WERI-Rb-1 (cell line): Measurements from ENCODE around the gene CLN6.

Experiments
- DNase-seq: peaks from one replicate; pipeline ENCODE4 v3.0.0-alpha.2; 2020
- H3K27ac ChIP-seq: fragments of 250-450 bp; sonication (Bioruptor Pico); 2 replicates; pipeline ENCODE4 v1.5.1; 2020; ENCODE audit warnings: mild to moderate bottlenecking, moderate library complexity
- H3K27me3 ChIP-seq: fragments of 250-450 bp; sonication (Bioruptor Pico); 2 replicates; pipeline ENCODE4 v1.5.1; 2021; ENCODE audit warnings: mild to moderate bottlenecking, low read depth, moderate library complexity; ENCODE audit not compliant: insufficient read depth, severe bottlenecking
- H3K36me3 ChIP-seq: fragments of 250-450 bp; sonication (Bioruptor Pico); 2 replicates; pipeline ENCODE4 v1.5.1; 2020; ENCODE audit warnings: mild to moderate bottlenecking, moderate library complexity
- H3K4me3 ChIP-seq: 2 replicates; pipeline ENCODE4 v1.5.1; 2011; ENCODE audit warnings: low read depth, mild to moderate bottlenecking, control low read depth, low read length
- H3K9me3 ChIP-seq: fragments of 250-450 bp; sonication (Bioruptor Pico); 2 replicates; pipeline ENCODE4 v1.5.1; 2021; ENCODE audit warnings: mild to moderate bottlenecking, moderate library complexity; ENCODE audit not compliant: severe bottlenecking
- TF ChIP-seq, protein P1 (sequence below): IDR thresholded peaks from 2 replicates; pipeline ENCODE4 v1.5.1; 2011; ENCODE audit warnings: low read depth, mild to moderate bottlenecking, control low read depth, inconsistent platforms, low read length

Gene CLN6

DNA sequence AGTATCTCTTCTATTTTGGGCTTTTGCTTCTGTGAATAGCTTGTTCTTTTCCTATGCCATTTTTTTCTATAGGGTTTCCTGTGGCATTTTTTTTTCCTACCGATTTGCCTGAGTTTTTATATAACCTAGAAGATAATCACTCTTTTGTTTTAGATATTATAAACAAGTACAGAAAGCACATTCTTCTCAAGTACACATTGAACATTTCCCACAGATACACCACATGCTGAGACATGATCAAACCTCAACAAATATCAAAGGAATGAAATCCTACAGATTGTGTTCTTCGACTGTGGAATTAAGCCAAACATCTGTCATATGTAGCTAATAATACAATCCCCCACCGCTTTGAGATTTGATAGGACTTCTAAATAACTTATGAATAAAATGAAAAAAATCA is 38.9 kb upstream of the CLN6 start:
- Histone ChIP-seq H3K4me3 (no peak overlapping the region), H3K36me3 (no peaks in the 10 kb centered on the region), H3K27ac (no peak overlapping the region), H3K9me3 (no peaks in the 10 kb centered on the region), H3K27me3 (no peaks in the 10 kb centered on the region)
- DNase-seq = no peak
- TF ChIP-seq, protein P1, sequence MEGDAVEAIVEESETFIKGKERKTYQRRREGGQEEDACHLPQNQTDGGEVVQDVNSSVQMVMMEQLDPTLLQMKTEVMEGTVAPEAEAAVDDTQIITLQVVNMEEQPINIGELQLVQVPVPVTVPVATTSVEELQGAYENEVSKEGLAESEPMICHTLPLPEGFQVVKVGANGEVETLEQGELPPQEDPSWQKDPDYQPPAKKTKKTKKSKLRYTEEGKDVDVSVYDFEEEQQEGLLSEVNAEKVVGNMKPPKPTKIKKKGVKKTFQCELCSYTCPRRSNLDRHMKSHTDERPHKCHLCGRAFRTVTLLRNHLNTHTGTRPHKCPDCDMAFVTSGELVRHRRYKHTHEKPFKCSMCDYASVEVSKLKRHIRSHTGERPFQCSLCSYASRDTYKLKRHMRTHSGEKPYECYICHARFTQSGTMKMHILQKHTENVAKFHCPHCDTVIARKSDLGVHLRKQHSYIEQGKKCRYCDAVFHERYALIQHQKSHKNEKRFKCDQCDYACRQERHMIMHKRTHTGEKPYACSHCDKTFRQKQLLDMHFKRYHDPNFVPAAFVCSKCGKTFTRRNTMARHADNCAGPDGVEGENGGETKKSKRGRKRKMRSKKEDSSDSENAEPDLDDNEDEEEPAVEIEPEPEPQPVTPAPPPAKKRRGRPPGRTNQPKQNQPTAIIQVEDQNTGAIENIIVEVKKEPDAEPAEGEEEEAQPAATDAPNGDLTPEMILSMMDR = no peak

DNA sequence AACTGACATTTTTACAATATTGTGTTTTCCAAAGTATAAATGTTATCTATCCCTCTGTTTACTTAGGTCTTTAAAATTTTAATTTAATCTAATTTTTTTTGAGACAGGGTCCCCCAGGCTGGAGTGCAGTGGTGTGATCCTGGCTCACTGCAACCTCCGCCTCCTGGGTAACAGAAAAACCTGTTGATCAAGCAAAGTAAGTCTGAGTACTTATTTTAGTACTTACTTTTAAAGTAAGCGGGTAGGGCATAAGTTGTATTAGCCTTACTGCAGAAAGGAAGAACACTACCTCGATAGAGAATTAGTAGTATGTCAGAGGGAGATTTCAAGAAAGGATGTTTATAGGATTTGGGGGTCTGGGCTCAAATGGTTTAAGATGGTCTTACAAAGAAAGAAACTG is 36.1 kb upstream of the CLN6 start:
- H3K4me3 ChIP-seq = no peak overlapping the region
- H3K36me3 ChIP-seq = no peaks in the 10 kb centered on the region
- H3K27ac ChIP-seq = no peak overlapping the region
- H3K9me3 ChIP-seq = no peaks in the 10 kb centered on the region
- no peak for DNase-seq
- H3K27me3 ChIP-seq = no peaks in the 10 kb centered on the region
- TF ChIP-seq, protein P1 = no peak

DNA sequence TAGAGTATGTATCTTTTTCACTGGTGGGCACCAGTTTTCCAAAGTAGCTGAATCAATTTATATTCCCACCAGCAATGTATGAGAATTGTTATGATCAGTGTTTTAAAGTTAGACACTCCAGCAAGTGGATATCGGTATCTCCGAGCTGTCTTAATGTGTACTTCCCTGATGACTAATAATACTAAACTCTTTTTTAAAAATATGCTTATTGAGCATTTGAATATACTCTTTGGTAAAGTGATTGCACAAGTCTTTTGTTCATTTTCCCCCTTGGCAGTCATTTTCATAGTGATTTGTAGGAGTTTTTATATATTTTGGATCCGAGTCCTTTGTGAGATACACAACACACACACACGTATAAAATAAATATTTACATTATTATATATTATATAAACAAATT is 35.6 kb upstream of the CLN6 start:
- Histone ChIP-seq H3K27me3 (no peaks in the 10 kb centered on the region), H3K4me3 (no peak overlapping the region)
- TF ChIP-seq, protein P1 = no peak

DNA sequence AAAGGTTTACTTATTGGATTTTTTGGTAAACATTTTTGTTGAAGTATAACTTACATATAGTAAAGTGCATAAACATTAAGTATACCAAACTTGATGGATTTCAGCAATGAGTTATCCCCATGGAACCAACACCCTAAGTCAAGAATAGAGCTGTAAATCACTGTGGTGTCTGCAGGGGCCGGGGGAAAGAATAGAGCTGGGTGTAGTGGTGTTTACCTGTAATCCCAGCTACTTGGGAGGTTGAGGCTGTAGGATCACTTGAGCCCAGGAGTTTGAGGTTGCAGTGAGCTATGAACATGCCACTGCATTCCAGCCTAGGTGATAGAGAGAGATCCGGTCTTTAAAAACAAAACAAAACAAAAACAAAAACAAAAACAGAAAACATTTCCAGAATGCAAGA is 34.8 kb upstream of the CLN6 start:
- no peak for DNase-seq
- no peaks in the 10 kb centered on the region for H3K9me3 ChIP-seq
- TF ChIP-seq, protein P1 = no peak
- H3K27me3 ChIP-seq = no peaks in the 10 kb centered on the region
- H3K4me3 ChIP-seq = no peak overlapping the region
- H3K36me3 ChIP-seq = no peaks in the 10 kb centered on the region
- no peak overlapping the region for H3K27ac ChIP-seq

More for the DNA sequence above, 35.6 kb upstream of the CLN6 start:
- Histone ChIP-seq H3K27ac (no peak overlapping the region), H3K9me3 (no peaks in the 10 kb centered on the region), H3K36me3 (no peaks in the 10 kb centered on the region)
- no peak for DNase-seq

DNA sequence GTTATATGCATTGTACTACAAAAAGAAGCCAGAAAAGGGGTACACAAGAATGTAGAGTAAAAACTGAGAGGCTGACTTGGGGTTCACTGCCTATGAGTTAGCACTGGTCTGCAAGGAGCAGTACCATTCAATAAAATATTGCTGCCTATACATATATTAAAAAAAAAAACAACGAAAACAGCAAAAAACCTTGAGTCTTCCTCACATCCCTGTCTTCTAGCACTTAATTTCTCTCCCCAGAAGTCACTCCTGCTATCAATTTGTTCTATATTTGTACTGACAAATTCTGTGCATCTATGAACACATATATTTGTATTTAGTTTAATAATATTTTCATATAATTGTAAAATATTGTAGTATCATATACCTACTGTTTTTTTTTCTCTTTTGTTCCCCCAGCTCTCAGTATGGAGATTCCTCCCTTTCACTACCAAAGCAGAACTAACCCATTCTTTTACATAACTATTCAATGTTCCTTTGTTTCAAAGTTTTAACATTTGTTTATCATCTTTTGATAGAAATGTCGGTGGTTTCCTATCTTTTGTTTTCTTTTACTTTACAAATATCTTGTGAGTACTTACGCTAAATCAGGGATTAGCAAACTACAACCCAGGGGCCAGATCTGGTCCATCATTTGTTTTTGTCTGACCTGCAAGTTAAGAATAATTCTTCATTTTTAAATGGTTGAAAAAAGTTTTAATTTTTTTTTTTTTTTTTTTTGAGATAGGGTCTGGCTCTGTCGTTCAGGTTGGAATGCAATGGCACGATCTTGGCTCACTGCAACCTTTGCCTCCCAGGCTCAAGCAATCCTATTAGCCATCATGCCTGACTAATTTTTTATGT is 33.2 kb upstream of the CLN6 start:
- TF ChIP-seq, protein P1 = no peak
- Histone ChIP-seq H3K27ac (no peak overlapping the region), H3K36me3 (no peaks in the 10 kb centered on the region), H3K9me3 (no peaks in the 10 kb centered on the region), H3K27me3 (no peaks in the 10 kb centered on the region), H3K4me3 (no peak overlapping the region)
- no peak for DNase-seq

DNA sequence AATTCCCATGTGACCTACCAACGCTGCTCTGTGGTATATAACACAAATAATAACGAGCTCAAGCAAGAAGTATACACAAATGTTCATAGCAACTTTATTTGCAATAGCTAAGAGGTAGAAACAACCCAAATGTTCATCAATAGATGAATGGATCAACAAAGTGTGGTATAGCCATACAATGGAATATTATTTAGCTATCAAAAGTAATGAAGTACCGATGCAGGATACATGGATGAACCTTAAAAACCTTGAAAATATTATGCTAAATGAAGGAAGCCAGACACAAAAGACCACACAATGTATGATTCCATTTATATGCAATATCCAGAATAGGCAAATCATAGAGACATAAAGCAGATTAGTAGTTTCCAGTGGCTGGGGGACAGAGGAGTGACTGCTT is 32.5 kb upstream of the CLN6 start:
- H3K4me3 ChIP-seq = no peak overlapping the region
- DNase-seq = no peak
- no peak overlapping the region for H3K27ac ChIP-seq
- no peaks in the 10 kb centered on the region for H3K36me3 ChIP-seq
- no peaks in the 10 kb centered on the region for H3K9me3 ChIP-seq
- H3K27me3 ChIP-seq = no peaks in the 10 kb centered on the region
- TF ChIP-seq, protein P1 = no peak
